ENCODE data around the gene GRPEL1. TPM values are rescaled to one million over a fixed set of nuclear protein-coding genes. Genes with fewer than 3 reads are reported as not detected.

Gene GRPEL1
- total and polyA plus RNA-seq, 2 of the 8 experiments (the other 6 are each of a cell fraction or from before 2014, with no cell fraction given), result 13.5 to 39.9 TPM

GRCh38 chr4:7054106-7054880 lies 13.6 kb downstream of the GRPEL1 start:
- Histone ChIP-seq H3K23me2 (ENCODE audit: low read depth, low read length) (no peaks in the 10 kb centered on the region), H2BK15ac (ENCODE audit: low read length) (no peak overlapping the region), H2BK120ac (replicated peaks; ENCODE audit: low read depth, low read length) (no peak overlapping the region), H3K79me1 (ENCODE audit: low read depth, low read length) (peaks cover 11% of the 10 kb centered on the region), H3K4ac (replicated peaks; ENCODE audit: insufficient read length, low read depth, low read length) (no peak overlapping the region), H2BK12ac (ENCODE audit: low read depth, low read length) (no peak overlapping the region), H3K14ac (ENCODE audit: insufficient read length) (no peak overlapping the region), H4K91ac (replicated peaks; ENCODE audit: insufficient read length, low read length) (no peak overlapping the region), H3K4me3 (ENCODE audit: extremely low read depth in 1 of 4, insufficient read depth in 2 of 4, low read depth in 3 of 4, low read length in 4 of 4) (no peak overlapping the region), H3K36me3 (ENCODE audit: control insufficient read depth in 2 of 4, insufficient read depth in 4 of 4, low read length in 3 of 4) (peaks cover 0 to 6% (median 3%) of the 10 kb centered on the region in 4 experiments; a peak in 4 of 8 replicates), H2BK5ac (ENCODE audit: low read depth, low read length) (no peak overlapping the region), H3K9me3 (ENCODE audit: insufficient read depth in 2 of 2, low read depth in 1 of 2, low read length in 1 of 2) (no peaks in the 10 kb centered on the region), H3K56ac (replicated peaks; ENCODE audit: insufficient read length, low read depth, low read length) (no peak overlapping the region), H3K9ac (replicated peaks in 1 of 4; ENCODE audit: extremely low read depth in 1 of 4, low read depth in 3 of 4, low read length in 3 of 4) (no peak overlapping the region), H4K20me1 (replicated peaks in 1 of 2; ENCODE audit: control insufficient read depth in 1 of 2, insufficient read depth in 2 of 2, low read length in 2 of 2) (peaks cover 7 to 19% of the 10 kb centered on the region in 2 experiments), H3K79me2 (ENCODE audit: control insufficient read depth in 1 of 2, insufficient read depth in 2 of 2, low read length in 2 of 2) (peaks cover 0 to 2% of the 10 kb centered on the region in 2 experiments; a peak in 1 of 4 replicates), H3K4me1 (replicated peaks in 1 of 4; ENCODE audit: control insufficient read depth in 3 of 4, insufficient read depth in 4 of 4, low read length in 3 of 4) (no peaks in the 10 kb centered on the region; a peak in 1 of 7 replicates), H3K18ac (ENCODE audit: extremely low read depth, low read length) (no peak overlapping the region), H3K27me3 (replicated peaks in 1 of 4; ENCODE audit: control insufficient read depth in 3 of 4, extremely low read depth in 1 of 4, insufficient read depth in 3 of 4, low read length in 3 of 4) (no peaks in the 10 kb centered on the region), H2BK20ac (ENCODE audit: low read length) (no peak overlapping the region), H3K23ac (ENCODE audit: insufficient read length) (no peak overlapping the region), H2AK5ac (ENCODE audit: low read depth, low read length) (no peak overlapping the region), H4K8ac (ENCODE audit: extremely low read depth, insufficient read depth, low read length) (no peak overlapping the region), H4K5ac (ENCODE audit: insufficient read length, low read depth, low read length) (no peak overlapping the region), H3K4me2 (ENCODE audit: insufficient read depth in 1 of 2, low read depth in 2 of 2, low read length in 2 of 2) (no peak overlapping the region), H3K27ac (ENCODE audit: low read depth, low read length) (no peak overlapping the region), H2AFZ (ENCODE audit: low read length) (no peak overlapping the region)
- WGBS, 2 experiments (ENCODE audit: extremely low coverage in 1 of 2, insufficient coverage in 1 of 2, insufficient read length in 1 of 2, insufficient replicate concordance in 2 of 2, low coverage in 1 of 2, low lambda C conversion rate in 2 of 2, missing lambda C conversion rate in 1 of 2), result 91% methylated on average over 52 of the region's 52 CpGs; no CpG with 5 or more reads in 1 of the 2 experiments
- no peak for TF ChIP-seq YY1 (IDR thresholded peaks at IDR 0.05; ENCODE audit: low read depth, low read length)
- no peak for TF ChIP-seq CTBP2 (IDR thresholded peaks at IDR 0.05; ENCODE audit: borderline replicate concordance, insufficient read depth, insufficient read length, low read length)
- no peak for TF ChIP-seq TBP (IDR thresholded peaks at IDR 0.05; ENCODE audit: low read depth, low read length)
- TF ChIP-seq SRF (IDR thresholded peaks at IDR 0.05; ENCODE audit: low read depth, low read length), result no peak
- TF ChIP-seq E2F6 (IDR thresholded peaks at IDR 0.05), result no peak
- TF ChIP-seq POLR2A (IDR thresholded peaks at IDR 0.05; ENCODE audit: control extremely low read depth in 1 of 2, low read depth in 2 of 2, low read length in 2 of 2), result no peak
- TF ChIP-seq SIX5 (IDR thresholded peaks at IDR 0.05; ENCODE audit: low read depth, low read length), result no peak
- TF ChIP-seq RBBP5 (IDR thresholded peaks at IDR 0.05; ENCODE audit: borderline replicate concordance, low read depth, low read length), result no peak
- TF ChIP-seq CREB1 (IDR thresholded peaks at IDR 0.05), result no peak
- TF ChIP-seq POU5F1 (IDR thresholded peaks at IDR 0.05; ENCODE audit: low read depth, low read length), result no peak
- no peak for DNase-seq (ENCODE audit: low read depth in 1 of 2, low spot score in 2 of 2)
- FAIRE-seq, result no peak
- ChIA-PET CTCF (ENCODE audit: partially characterized antibody) (interaction anchor here (0.7 to 2.4 kb wide), 7 partner anchors 8 to 137 kb away, joined by 3 to 10 read pairs (median 4); no protein-coding TSS in a partner anchor), POLR2A (ENCODE audit: partially characterized antibody) (interaction anchor here (0.9 to 6.6 kb wide), 5 partner anchors 9 to 39 kb away, joined by 3 to 36 read pairs (median 3); partner anchors contain the start of genes GRPEL1 and TADA2B)
